NCI-H1105 (cell line): Measurements from ENCODE around the gene DAPK2.

Experiments
- DNase-seq: peaks from one replicate; lab custom pipeline; 2025; lab: John Stamatoyannopoulos, UW

The DAPK2 gene

GRCh38 chr15:63893866-63894661 lies 152.2 kb downstream of the DAPK2 start:
- DNase-seq, result no peak

GRCh38 chr15:63892794-63893441 lies 153.4 kb downstream of the DAPK2 start:
- no peak for DNase-seq

- DNase-seq, result no peak
Observed at GRCh38 chr15:63891768-63892133, 154.5 kb downstream of the DAPK2 start.

- peak; percentile 26 for DNase-seq
Observed at GRCh38 chr15:63891079-63891767, 155.1 kb downstream of the DAPK2 start.

GRCh38 chr15:63890617-63891016 lies 155.7 kb downstream of the DAPK2 start:
- DNase-seq, result no peak

- no peak for DNase-seq
Observed at GRCh38 chr15:63889831-63890230, 156.5 kb downstream of the DAPK2 start.

GRCh38 chr15:63888823-63889222 lies 157.5 kb downstream of the DAPK2 start:
- no peak for DNase-seq

GRCh38 chr15:63888146-63888545 lies 158.1 kb downstream of the DAPK2 start:
- DNase-seq, result no peak

- no peak for DNase-seq
Observed at GRCh38 chr15:63887630-63888029, 158.7 kb downstream of the DAPK2 start.

GRCh38 chr15:63884953-63885352 lies 161.3 kb downstream of the DAPK2 start:
- DNase-seq, result no peak

- DNase-seq, result no peak
Observed at GRCh38 chr15:63881431-63881830, 164.9 kb downstream of the DAPK2 start.

GRCh38 chr15:63880744-63881143 lies 165.5 kb downstream of the DAPK2 start:
- no peak for DNase-seq

GRCh38 chr15:63879995-63880394 lies 166.3 kb downstream of the DAPK2 start:
- no peak for DNase-seq

GRCh38 chr15:63879211-63879610 lies 167.1 kb downstream of the DAPK2 start:
- DNase-seq, result no peak

- DNase-seq, result no peak
Observed at GRCh38 chr15:63877713-63878271, 168.5 kb downstream of the DAPK2 start.

- no peak for DNase-seq
Observed at GRCh38 chr15:63876085-63876662, 170.1 kb downstream of the DAPK2 start.

- no peak for DNase-seq
Observed at GRCh38 chr15:63874616-63875015, 171.7 kb downstream of the DAPK2 start.

- no peak for DNase-seq
Observed at GRCh38 chr15:63872759-63873510, 173.3 kb downstream of the DAPK2 start.

- no peak for DNase-seq
Observed at GRCh38 chr15:63870487-63871209, 175.6 kb downstream of the DAPK2 start.

- DNase-seq, result no peak
Observed at GRCh38 chr15:63870043-63870394, 176.3 kb downstream of the DAPK2 start.
